ENCODE measurements around the gene STRBP.

STRBP gene

DNA sequence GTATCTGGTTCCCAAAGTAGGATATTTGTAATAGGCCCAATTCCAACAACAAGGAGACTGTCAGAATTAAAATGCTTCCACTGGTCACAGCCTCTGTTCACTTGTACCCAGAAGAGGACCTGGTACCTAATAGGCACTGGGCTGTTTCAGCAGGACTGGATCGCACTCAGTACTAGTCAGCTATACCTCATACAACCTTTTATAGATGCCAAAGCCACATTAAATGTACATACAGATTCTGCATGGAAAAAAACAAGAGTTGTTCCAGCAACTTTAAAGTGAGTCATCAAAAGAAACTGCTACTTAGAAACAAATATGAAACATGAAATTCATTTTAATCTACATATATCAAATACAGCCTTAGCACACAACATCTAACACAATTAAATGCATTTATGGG lies 147.4 kb downstream of the STRBP start:
- Histone ChIP-seq H3K4me3 (replicated peaks; ENCODE audit: insufficient read depth, low read length) (no peak overlapping the region), H3K27me3 (ENCODE audit: insufficient read depth, poor library complexity, severe bottlenecking) (no peaks in the 10 kb centered on the region), H3K27ac (replicated peaks) (no peak overlapping the region)
- no peak for TF ChIP-seq SPI1 (IDR thresholded peaks at IDR 0.05; ENCODE audit: borderline replicate concordance, low read depth)
- TF ChIP-seq POLR2AphosphoS5 (IDR thresholded peaks at IDR 0.05; ENCODE audit: low read depth), result no peak
- no peak for TF ChIP-seq GABPA (IDR thresholded peaks at IDR 0.05; ENCODE audit: low read depth)
- TF ChIP-seq, protein P1, sequence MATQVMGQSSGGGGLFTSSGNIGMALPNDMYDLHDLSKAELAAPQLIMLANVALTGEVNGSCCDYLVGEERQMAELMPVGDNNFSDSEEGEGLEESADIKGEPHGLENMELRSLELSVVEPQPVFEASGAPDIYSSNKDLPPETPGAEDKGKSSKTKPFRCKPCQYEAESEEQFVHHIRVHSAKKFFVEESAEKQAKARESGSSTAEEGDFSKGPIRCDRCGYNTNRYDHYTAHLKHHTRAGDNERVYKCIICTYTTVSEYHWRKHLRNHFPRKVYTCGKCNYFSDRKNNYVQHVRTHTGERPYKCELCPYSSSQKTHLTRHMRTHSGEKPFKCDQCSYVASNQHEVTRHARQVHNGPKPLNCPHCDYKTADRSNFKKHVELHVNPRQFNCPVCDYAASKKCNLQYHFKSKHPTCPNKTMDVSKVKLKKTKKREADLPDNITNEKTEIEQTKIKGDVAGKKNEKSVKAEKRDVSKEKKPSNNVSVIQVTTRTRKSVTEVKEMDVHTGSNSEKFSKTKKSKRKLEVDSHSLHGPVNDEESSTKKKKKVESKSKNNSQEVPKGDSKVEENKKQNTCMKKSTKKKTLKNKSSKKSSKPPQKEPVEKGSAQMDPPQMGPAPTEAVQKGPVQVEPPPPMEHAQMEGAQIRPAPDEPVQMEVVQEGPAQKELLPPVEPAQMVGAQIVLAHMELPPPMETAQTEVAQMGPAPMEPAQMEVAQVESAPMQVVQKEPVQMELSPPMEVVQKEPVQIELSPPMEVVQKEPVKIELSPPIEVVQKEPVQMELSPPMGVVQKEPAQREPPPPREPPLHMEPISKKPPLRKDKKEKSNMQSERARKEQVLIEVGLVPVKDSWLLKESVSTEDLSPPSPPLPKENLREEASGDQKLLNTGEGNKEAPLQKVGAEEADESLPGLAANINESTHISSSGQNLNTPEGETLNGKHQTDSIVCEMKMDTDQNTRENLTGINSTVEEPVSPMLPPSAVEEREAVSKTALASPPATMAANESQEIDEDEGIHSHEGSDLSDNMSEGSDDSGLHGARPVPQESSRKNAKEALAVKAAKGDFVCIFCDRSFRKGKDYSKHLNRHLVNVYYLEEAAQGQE (IDR thresholded peaks at IDR 0.05; ENCODE audit: insufficient replicate concordance, low read depth), result no peak
- TF ChIP-seq CTCF (IDR thresholded peaks at IDR 0.05; ENCODE audit: insufficient read depth, low read length), result no peak
- no peak for DNase-seq (ENCODE audit: low read depth in 1 of 2, low spot score in 1 of 2)

DNA sequence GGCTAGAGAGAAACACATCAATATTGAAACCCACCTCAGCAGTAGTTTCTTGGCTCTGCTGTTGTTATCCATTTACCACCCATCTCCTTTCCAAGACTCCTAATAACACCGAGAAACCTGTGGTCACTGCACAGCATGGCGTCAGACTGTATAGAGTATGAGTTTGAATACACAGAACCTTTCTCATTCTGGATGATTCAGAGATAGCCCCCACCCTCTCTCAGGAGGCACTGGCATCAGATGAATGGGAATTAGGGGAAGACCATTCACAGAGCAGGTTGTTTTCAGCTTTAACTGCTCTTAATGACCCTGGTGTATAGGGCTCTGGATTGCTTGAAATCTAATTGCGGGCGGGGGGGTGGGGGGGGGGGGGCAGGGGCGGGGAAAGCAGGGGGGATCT lies 148.3 kb downstream of the STRBP start:
- H3K4me3 ChIP-seq (replicated peaks; ENCODE audit: insufficient read depth, low read length), result no peak overlapping the region
- no peak for TF ChIP-seq CTCF (IDR thresholded peaks at IDR 0.05; ENCODE audit: insufficient read depth, low read length)
- TF ChIP-seq POLR2AphosphoS5 (IDR thresholded peaks at IDR 0.05; ENCODE audit: low read depth), result no peak
- TF ChIP-seq SPI1 (IDR thresholded peaks at IDR 0.05; ENCODE audit: borderline replicate concordance, low read depth), result no peak
- TF ChIP-seq GABPA (IDR thresholded peaks at IDR 0.05; ENCODE audit: low read depth), result no peak
- TF ChIP-seq, protein P1 (IDR thresholded peaks at IDR 0.05; ENCODE audit: insufficient replicate concordance, low read depth), result no peak
- no peak overlapping the region for H3K27ac ChIP-seq (replicated peaks)
- DNase-seq (ENCODE audit: low read depth in 1 of 2, low spot score in 1 of 2), result no peak
- H3K27me3 ChIP-seq (ENCODE audit: insufficient read depth, poor library complexity, severe bottlenecking), result no peaks in the 10 kb centered on the region

- Histone ChIP-seq H3K4me3 (replicated peaks; ENCODE audit: insufficient read depth, low read length) (no peak overlapping the region), H3K27me3 (ENCODE audit: insufficient read depth, poor library complexity, severe bottlenecking) (no peaks in the 10 kb centered on the region), H3K27ac (replicated peaks) (no peak overlapping the region)
- TF ChIP-seq POLR2AphosphoS5 (IDR thresholded peaks at IDR 0.05; ENCODE audit: low read depth) (no peak), SPI1 (IDR thresholded peaks at IDR 0.05; ENCODE audit: borderline replicate concordance, low read depth) (no peak), CTCF (IDR thresholded peaks at IDR 0.05; ENCODE audit: insufficient read depth, low read length) (no peak), GABPA (IDR thresholded peaks at IDR 0.05; ENCODE audit: low read depth) (no peak)
- TF ChIP-seq, protein P1 (IDR thresholded peaks at IDR 0.05; ENCODE audit: insufficient replicate concordance, low read depth), result no peak
- no peak for DNase-seq (ENCODE audit: low read depth in 1 of 2, low spot score in 1 of 2)
Observed at GRCh38 chr9:123119566-123119965, 148.8 kb downstream of the STRBP start.

Data from HL-60 (cell line).